Measurements from ENCODE around the gene AUTS2.

- TF ChIP-seq CTCF (IDR thresholded peaks at IDR 0.05; ENCODE audit: low read depth, low read length, missing input control) = no peak
- TF ChIP-seq, protein P1, sequence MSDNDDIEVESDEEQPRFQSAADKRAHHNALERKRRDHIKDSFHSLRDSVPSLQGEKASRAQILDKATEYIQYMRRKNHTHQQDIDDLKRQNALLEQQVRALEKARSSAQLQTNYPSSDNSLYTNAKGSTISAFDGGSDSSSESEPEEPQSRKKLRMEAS (IDR thresholded peaks at IDR 0.05) = no peak
- no peak for TF ChIP-seq TAF1 (conservative IDR thresholded peaks at IDR 0.05)
- TF ChIP-seq ATF3 (IDR thresholded peaks at IDR 0.05) = no peak
- TF ChIP-seq SP1 (IDR thresholded peaks at IDR 0.05) = no peak
- TF ChIP-seq YY1 (IDR thresholded peaks at IDR 0.05) = no peak
- no peak for TF ChIP-seq ZBTB33 (IDR thresholded peaks at IDR 0.05)
- TF ChIP-seq RAD21 (IDR thresholded peaks at IDR 0.05) = no peak
- TF ChIP-seq JUND (IDR thresholded peaks at IDR 0.05) = no peak
- TF ChIP-seq RXRA (IDR thresholded peaks at IDR 0.05) = no peak
- TF ChIP-seq HNF4A (conservative IDR thresholded peaks at IDR 0.05) = no peak
Measured at GRCh38 chr7:69857014-69857413, 258.7 kb downstream of the AUTS2 start.
